HG02840 (cell line): ENCODE results near the gene CCDC88A.
"Not testable (repeated sequence)": the region's sequence is repeated elsewhere in the genome, so short reads cannot be mapped to it uniquely, and the experiment has no call there.

Source experiments
- ATAC-seq: cut with Tn5 transposase; IDR thresholded peaks from one replicate; pipeline ENCODE4 v1.9.1; 2021; ENCODE audit warnings: mild to moderate bottlenecking, moderate library complexity, moderate number of reproducible peaks; ENCODE audit not compliant: unreplicated experiment, low FRiP score

The CCDC88A gene

DNA sequence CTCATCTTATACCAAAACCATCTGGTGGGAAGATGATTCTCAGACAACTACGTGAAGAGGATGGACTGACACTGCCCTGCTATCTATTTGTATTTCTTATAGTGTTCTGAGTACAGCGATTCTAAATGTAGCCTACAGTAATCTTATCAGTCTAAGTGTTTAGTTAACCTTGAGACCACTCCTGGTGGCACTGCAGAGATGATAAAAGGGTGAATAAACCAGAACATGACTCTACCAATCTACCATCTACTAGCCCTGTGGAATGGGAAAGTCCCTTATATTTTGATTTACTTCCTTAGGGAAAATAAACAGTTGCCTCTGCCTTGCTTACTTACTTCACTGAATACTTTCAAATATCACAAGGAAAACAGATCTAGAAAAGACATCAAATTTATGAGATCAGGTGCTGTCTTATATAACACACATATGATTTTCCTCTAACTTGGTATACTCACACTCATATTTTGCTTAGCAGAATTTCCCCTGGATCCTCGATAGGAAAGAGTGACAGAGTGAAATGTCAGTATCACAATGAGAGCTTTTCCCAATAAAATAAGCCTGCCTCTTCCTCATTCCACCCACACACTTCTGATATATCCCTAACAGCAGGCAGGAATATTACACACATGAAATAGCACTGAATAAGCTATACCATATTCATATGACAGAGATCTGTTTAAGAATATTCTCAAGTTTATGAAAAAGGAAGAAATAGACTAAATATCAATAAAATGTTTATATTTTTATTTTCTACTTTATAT lies 92.0 kb downstream of the CCDC88A start:
- no peak for ATAC-seq

GRCh38 chr2:55314985-55315384 lies 104.7 kb downstream of the CCDC88A start:
- ATAC-seq = no peak

DNA sequence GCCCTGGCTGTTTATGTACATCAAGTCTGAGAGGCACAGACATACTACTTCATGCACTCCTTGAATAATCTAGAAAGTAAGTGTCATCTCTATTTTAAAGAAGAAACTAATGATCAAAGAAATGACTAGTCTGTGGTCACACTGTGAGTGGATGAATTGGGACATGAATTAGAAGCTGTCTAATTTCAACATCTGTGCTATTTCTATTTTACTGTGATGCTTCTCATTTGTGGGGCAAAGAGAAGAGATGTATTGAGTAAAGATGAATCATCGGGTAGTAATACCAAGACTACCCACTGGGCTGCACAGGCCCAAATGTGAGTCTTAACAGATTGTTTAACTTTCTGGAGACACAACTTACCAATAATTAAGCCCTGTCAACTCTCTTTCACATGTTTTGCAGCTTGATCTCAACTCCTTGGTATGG lies 108.2 kb downstream of the CCDC88A start:
- peak; percentile 95 for ATAC-seq

DNA sequence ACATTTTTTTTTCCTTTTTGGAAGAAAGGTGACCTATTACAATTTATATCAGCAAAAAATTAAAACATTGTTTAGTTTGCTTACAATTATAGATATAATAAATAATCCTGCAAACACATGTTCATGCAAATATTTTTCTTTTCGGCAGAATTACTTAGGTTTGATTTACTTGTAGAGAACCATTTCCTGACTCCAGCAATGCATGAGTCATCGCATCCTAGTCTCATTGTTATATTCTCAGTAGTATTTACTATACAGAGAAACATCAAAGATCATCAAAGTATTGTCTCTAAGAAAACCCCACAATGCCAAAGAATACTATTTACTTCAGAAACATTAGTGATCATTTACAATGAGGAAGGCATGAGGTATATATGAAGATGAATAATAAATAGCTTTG lies 110.2 kb downstream of the CCDC88A start:
- no peak for ATAC-seq

- ATAC-seq = peak; percentile 68
These were observed 117.4 kb downstream of the CCDC88A start for GRCh38 chr2:55302241-55302640.

DNA sequence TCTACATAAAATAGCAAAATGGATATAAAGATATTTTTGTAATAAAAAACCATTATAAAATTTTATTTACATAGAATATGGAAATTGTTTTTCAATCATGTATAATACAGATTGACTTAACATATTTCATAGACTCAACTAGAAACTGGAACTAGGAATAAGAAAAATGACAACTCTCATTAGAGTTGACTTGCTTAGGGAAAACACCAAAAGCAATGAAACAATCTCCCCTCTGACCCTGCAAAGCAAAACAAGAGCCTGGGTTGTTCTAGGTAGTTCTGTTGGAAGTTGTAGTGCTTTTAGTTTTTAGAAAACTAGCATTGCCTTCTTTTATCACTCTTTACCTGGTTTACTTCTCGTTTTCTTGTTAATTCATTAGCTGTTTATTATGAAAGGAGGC lies 118.4 kb downstream of the CCDC88A start:
- no peak for ATAC-seq

- ATAC-seq = no peak
These were observed 123.3 kb downstream of the CCDC88A start for GRCh38 chr2:55296393-55296792.

DNA sequence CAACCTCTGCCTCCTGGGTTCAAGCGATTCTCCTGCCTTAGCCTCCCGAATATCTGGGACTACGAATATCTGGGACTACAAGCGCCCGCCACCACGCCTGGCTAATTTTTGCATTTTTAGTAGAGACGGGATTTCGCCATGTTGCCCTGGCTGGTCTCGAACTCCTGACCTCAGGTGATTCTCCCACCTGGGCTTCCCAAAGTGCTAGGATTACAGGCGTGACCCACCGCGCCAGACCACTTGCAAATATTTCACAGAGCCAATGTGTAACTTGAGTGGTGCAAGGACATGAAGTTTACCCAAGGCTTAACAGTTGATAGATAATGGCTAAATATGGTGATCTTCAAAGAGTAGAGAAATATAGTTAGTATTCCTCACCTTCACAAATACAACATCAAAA lies 136.6 kb downstream of the CCDC88A start:
- ATAC-seq = no peak

DNA sequence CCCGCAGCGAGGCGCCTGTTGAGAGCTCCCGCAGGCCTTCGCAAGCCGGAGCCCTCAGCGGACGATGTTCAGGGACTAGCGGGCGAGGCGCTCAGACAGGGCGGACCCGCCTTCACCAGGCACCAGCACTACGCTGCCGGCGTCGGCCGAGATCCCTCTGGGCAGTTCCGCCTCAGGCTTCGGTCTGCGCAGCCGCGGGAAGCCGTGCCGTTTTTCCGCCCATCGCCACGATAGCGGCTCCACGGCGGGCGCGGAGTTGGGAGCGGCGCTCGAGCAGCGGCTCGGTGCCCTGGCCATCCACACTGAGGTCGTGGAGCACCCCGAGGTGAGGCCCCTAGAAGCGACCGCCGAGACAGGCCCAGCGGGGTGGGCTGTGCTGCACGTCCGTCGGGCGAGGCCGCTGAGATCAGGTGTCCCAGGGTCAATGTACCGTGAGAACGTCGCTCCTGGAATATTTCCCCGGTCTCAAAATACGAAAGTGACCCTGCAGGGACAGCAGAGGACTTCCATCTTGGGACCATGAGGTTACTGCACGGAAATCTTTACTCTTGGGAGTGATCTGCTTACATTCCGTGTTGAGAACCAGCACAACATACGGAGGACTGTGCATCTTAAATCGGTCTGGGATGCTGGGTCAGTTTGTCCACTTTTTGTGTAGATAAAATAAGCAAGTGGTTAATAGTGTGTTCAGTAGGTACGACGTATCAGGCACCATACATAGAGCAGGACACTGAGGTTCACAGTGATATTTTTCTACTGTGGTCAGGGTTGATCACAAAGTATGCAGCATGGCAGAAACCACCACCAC lies 137.3 kb downstream of the CCDC88A start:
- ATAC-seq = peak; percentile 97

- ATAC-seq = not testable (repeated sequence)
These were observed 138.7 kb downstream of the CCDC88A start for GRCh38 chr2:55280851-55281546.

GRCh38 chr2:55279859-55280424 lies 139.7 kb downstream of the CCDC88A start:
- ATAC-seq = not testable (repeated sequence)

- not testable (repeated sequence) for ATAC-seq
These were observed 140.3 kb downstream of the CCDC88A start for GRCh38 chr2:55279214-55279835.

- ATAC-seq = no peak
These were observed 142.3 kb downstream of the CCDC88A start for GRCh38 chr2:55277310-55277709.

GRCh38 chr2:55274346-55274745 lies 145.3 kb downstream of the CCDC88A start:
- not testable (repeated sequence) for ATAC-seq

- ATAC-seq = no peak
These were observed 150.0 kb downstream of the CCDC88A start for GRCh38 chr2:55269645-55269990.

GRCh38 chr2:55268907-55269644 lies 150.6 kb downstream of the CCDC88A start, which contains the start of gene MTIF2:
MTIF2 (minus strand) TSS chr2:55269231; CDS start chr2:55263858, 5,373 bp downstream.
- ATAC-seq = peak; percentile 98

DNA sequence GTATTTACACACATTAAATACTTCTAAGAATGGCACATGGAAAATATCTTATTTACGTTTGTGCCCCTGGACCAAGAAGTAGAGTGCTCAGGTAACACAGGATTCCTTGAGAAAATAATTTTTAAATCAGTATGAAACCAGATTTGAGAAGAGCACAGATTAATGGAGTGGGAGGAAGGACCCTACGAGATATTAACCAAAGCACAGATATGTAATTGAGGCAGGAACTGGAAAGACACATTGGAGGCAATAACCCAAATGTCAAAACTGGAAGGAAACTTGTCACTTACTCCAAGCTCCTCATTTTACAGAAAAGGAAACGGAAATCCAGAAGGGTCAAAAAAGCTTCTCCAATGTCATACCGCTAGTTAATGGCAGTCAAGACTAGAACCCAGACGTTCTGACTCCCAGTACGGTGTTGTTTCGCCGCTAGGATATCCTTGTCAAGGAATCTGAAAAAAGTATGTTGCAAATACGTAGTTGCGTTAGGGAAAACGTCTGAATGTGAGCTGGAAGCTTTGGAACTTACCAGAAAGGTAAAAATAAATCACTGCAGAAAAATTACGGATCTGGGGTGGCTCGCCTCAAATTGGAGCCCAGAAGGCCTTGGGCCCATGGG lies 151.3 kb downstream of the CCDC88A start:
- no peak for ATAC-seq

GRCh38 chr2:55259586-55259985 lies 160.1 kb downstream of the CCDC88A start:
- ATAC-seq = not testable (repeated sequence)

GRCh38 chr2:55252832-55253231 lies 166.8 kb downstream of the CCDC88A start:
- ATAC-seq = no peak
